Panc1 (cell line): ENCODE results near the gene GON7. TPM values are rescaled to one million over a fixed set of nuclear protein-coding genes. Genes with fewer than 3 reads are reported as not detected.

Experiments
- ATAC-seq: fragments of 200-7000 bp; cut with Tn5 transposase; 2 replicates; pipeline ENCODE4 v1.9.1; 2020; ENCODE audit warnings: mild to moderate bottlenecking, moderate library complexity
- BruUV-seq: library from RNA; stranded (reverse); fragments of 400-500 nt; replicated peaks from 2 replicates; lab custom pipeline; 2021; lab: Mats Ljungman, UMichigan
- CTCF ChIA-PET: fragments of 300-600 bp; sonication (Branson Sonifier 250); formaldehyde crosslinking; loops from one replicate; lab custom pipeline; 2022; ENCODE audit warnings: antibody characterized with exemption; lab: Charles Lee
- POLR2A ChIA-PET: fragments of 300-600 bp; sonication (Branson Sonifier 250); formaldehyde crosslinking; loops from one replicate; lab custom pipeline; 2022; ENCODE audit warnings: antibody characterized with exemption; lab: Charles Lee
- DNase-seq: peaks from one replicate; pipeline ENCODE4 v3.0.0-alpha.2; 2010; ENCODE audit warnings: low read depth, low spot score
- H3K27ac ChIP-seq: 2 replicates; pipeline ENCODE4 v1.5.1; 2011; ENCODE audit warnings: mild to moderate bottlenecking, low read length, inconsistent platforms
- H3K27me3 ChIP-seq: fragments of 200-500 bp; sonication (Bioruptor generic); 2 replicates; pipeline ENCODE4 v1.6.0; 2014; ENCODE audit warnings: low read length, inconsistent platforms; ENCODE audit not compliant: control insufficient read depth, insufficient read depth
- H3K36me3 ChIP-seq: fragments of 200-500 bp; sonication (Bioruptor generic); 2 replicates; pipeline ENCODE4 v1.5.1; 2014; ENCODE audit warnings: inconsistent platforms, mild to moderate bottlenecking, low read length, moderate library complexity; ENCODE audit not compliant: control insufficient read depth, insufficient read depth
- H3K4me1 ChIP-seq: 2 replicates; pipeline ENCODE4 v1.5.1; 2011; ENCODE audit warnings: inconsistent platforms, mild to moderate bottlenecking, low read length, moderate library complexity; ENCODE audit not compliant: control insufficient read depth, insufficient read depth
- H3K4me3 ChIP-seq, 2 experiments: 2 replicates each; pipeline ENCODE4 v1.5.1; 2011 to 2012; ENCODE audit warnings: low read depth in 2 of 2, low read length in 2 of 2, mild to moderate bottlenecking in 2 of 2, inconsistent platforms in 1 of 2, moderate library complexity in 1 of 2
- H3K9me3 ChIP-seq: fragments of 200-500 bp; sonication (Bioruptor generic); 2 replicates; pipeline ENCODE4 v1.5.1; 2014; ENCODE audit warnings: low read depth, mild to moderate bottlenecking, inconsistent platforms, low read length, moderate library complexity; ENCODE audit not compliant: control insufficient read depth, insufficient read depth
- CTCF ChIP-seq: fragments of 450-650 bp; IDR thresholded peaks from 2 replicates; pipeline ENCODE4 v1.5.1; 2017; ENCODE audit warnings: mild to moderate bottlenecking
- POLR2AphosphoS5 ChIP-seq: IDR thresholded peaks from 2 replicates; pipeline ENCODE4 v1.6.1; 2012; ENCODE audit warnings: mild to moderate bottlenecking, low read depth, low read length, moderate library complexity
- REST ChIP-seq, 2 experiments: IDR thresholded peaks; 2 replicates each; pipeline ENCODE4 v1.6.1; 2011 to 2012; ENCODE audit warnings: low read depth in 2 of 2, control low read depth in 1 of 2, low read length in 1 of 2, mild to moderate bottlenecking in 1 of 2, moderate library complexity in 1 of 2; ENCODE audit not compliant: insufficient read depth in 1 of 2
- SIN3A ChIP-seq: IDR thresholded peaks from 2 replicates; pipeline ENCODE4 v1.6.1; 2012; ENCODE audit warnings: low read depth, mild to moderate bottlenecking, low read length, moderate library complexity, borderline replicate concordance; ENCODE audit not compliant: insufficient read depth
- TCF7L2 ChIP-seq: IDR thresholded peaks from 2 replicates; pipeline ENCODE4 v1.6.1; 2011; ENCODE audit warnings: mild to moderate bottlenecking, low read depth, low read length, inconsistent platforms
- in situ Hi-C: cut with HindIII; loops from 2 replicates; pipeline ENCODE4 v1.10.0; 2016; ENCODE audit warnings: low sequenced_read_pairs, low pct_unique_long_range_greater_than_20kb
- intact Hi-C: fragments of 100-400 bp; cut with micrococcal nuclease; formaldehyde crosslinking; loops from one replicate; pipeline ENCODE4 v1.10.0; 2022; ENCODE audit not compliant: unreplicated experiment
- total RNA-seq: library from RNA; stranded (reverse); gene quantifications from one replicate; pipeline ENCODE4 v1.2.1, GENCODE V29; 2021; ENCODE audit not compliant: unreplicated experiment

GON7 gene
- total RNA-seq, 1 experiment from 2014 or later, result 9.5 TPM

GRCh38 chr14:93220509-93220908, 13.6 kb upstream of the GON7 start:
- no peak for TF ChIP-seq POLR2AphosphoS5
- no peak for TF ChIP-seq TCF7L2
- TF ChIP-seq SIN3A, result no peak
- no peak for TF ChIP-seq CTCF
- no peak for TF ChIP-seq REST (IDR thresholded peaks at IDR 0.05; ENCODE audit: insufficient read depth in 1 of 2, low read depth in 2 of 2, low read length in 1 of 2)
- ATAC-seq (no peak), DNase-seq (no peak)
- ChIA-PET POLR2A (no interaction called here), CTCF (no interaction called here)
- H3K36me3 ChIP-seq, result peaks cover 5% of the 10 kb centered on the region
- H3K4me3 ChIP-seq, result no peak overlapping the region
- no peaks in the 10 kb centered on the region for H3K4me1 ChIP-seq
- intact Hi-C loops (no loop called here), in situ Hi-C loops (no loop called here)
- no peak overlapping the region for H3K27ac ChIP-seq
- no peaks in the 10 kb centered on the region for H3K9me3 ChIP-seq
- H3K27me3 ChIP-seq, result no peaks in the 10 kb centered on the region
- no TSS peak for BruUV-seq

GRCh38 chr14:93219103-93219726, 12.3 kb upstream of the GON7 start:
- POLR2A ChIA-PET, result interaction anchor here (0.7 kb wide), 1 partner anchor 28 kb away, joined by 3 read pairs; no protein-coding TSS in a partner anchor
- Histone ChIP-seq H3K27ac (no peak overlapping the region), H3K27me3 (no peaks in the 10 kb centered on the region), H3K9me3 (no peaks in the 10 kb centered on the region), H3K4me3 (no peak overlapping the region), H3K4me1 (no peaks in the 10 kb centered on the region), H3K36me3 (peaks cover 5% of the 10 kb centered on the region)
- intact Hi-C loops (no loop called here), in situ Hi-C loops (no loop called here)
- BruUV-seq, result no TSS peak
- CTCF ChIA-PET, result interaction anchor here (0.6 to 0.7 kb wide), 3 partner anchors 12 to 114 kb away, joined by 3 to 6 read pairs (median 3); no protein-coding TSS in a partner anchor
- peak; percentile 73 for TF ChIP-seq CTCF
- no peak for TF ChIP-seq SIN3A
- TF ChIP-seq POLR2AphosphoS5, result no peak
- TF ChIP-seq REST (IDR thresholded peaks at IDR 0.05; ENCODE audit: insufficient read depth in 1 of 2, low read depth in 2 of 2, low read length in 1 of 2), result no peak
- ATAC-seq (peak; percentile 87), DNase-seq (no peak)
